Mammary epithelial cell (primary cell): ENCODE measurements around the gene BIN1.

Experiments
- EZH2 ChIP-seq: IDR thresholded peaks from 2 replicates; pipeline ENCODE4 v1.6.1; 2012; ENCODE audit warnings: low read length, inconsistent platforms, borderline replicate concordance
- TF ChIP-seq, protein P1 (sequence below), 2 donors: IDR thresholded peaks in 1 of 2; conservative IDR thresholded peaks in 1 of 2; 2 replicates each; pipeline ENCODE4 v1.5.1; 2011 to 2012; ENCODE audit warnings: inconsistent platforms in 2 of 2, low read length in 2 of 2, mild to moderate bottlenecking in 2 of 2, control low read depth in 1 of 2, low read depth in 1 of 2; ENCODE audit not compliant: insufficient read depth in 1 of 2; ENCODE audit errors: extremely low read depth in 1 of 2

DNA sequence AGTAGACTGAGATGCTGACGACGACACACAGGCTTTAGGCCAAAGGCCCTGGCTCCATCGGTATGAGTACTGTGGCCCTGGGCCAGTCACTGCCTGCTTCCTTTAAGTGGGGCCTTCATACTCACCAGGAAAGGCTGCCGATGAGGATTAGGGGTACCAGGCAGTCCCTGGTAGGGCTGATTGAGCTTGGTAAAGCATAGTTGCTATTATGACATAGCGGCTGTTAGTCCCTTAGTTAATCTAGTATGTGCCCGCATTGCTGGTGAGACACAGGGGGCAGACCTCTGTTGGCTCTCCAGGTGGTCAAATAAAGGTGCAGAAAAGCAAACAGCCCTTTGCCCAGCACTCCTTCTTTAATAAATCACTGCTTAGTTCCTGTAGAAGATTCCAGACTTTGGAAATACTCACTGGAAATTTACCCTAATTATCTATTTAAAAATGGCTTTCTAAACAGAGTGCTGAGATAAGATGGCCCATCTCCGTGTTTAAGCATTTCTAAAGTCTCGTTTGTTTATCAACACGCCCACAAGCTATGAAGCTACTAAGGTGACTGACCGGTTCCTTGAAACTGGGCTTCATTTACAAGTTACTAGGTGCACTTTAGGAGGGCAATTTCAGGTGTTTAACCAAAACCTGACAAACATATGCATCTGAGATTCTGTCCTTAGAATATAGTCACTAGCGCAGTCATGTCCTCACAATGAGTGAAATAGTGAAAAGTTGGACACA is 8.7 kb upstream of the BIN1 start:
- TF ChIP-seq, protein P1, sequence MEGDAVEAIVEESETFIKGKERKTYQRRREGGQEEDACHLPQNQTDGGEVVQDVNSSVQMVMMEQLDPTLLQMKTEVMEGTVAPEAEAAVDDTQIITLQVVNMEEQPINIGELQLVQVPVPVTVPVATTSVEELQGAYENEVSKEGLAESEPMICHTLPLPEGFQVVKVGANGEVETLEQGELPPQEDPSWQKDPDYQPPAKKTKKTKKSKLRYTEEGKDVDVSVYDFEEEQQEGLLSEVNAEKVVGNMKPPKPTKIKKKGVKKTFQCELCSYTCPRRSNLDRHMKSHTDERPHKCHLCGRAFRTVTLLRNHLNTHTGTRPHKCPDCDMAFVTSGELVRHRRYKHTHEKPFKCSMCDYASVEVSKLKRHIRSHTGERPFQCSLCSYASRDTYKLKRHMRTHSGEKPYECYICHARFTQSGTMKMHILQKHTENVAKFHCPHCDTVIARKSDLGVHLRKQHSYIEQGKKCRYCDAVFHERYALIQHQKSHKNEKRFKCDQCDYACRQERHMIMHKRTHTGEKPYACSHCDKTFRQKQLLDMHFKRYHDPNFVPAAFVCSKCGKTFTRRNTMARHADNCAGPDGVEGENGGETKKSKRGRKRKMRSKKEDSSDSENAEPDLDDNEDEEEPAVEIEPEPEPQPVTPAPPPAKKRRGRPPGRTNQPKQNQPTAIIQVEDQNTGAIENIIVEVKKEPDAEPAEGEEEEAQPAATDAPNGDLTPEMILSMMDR (conservative IDR thresholded peaks at IDR 0.05 in 1 of 2, IDR thresholded peaks at IDR 0.05 in 1 of 2; ENCODE audit: extremely low read depth in 1 of 2, insufficient read depth in 1 of 2, low read depth in 1 of 2, low read length in 2 of 2), result no peak
- no peak for TF ChIP-seq EZH2
